ENCODE measurements around the gene SLC35F3.
"Not testable (repeated sequence)": the region's sequence is repeated elsewhere in the genome, so short reads cannot be mapped to it uniquely, and the experiment has no call there.

Gene SLC35F3

GRCh38 chr1:234348964-234349363 is 444.5 kb downstream of the SLC35F3 start:
- Histone ChIP-seq H3K4me3 (ENCODE audit: low read depth, low read length) (no peak overlapping the region), H3K36me3 (no peaks in the 10 kb centered on the region), H3K9me3 (ENCODE audit: severe bottlenecking) (no peaks in the 10 kb centered on the region), H3K27me3 (ENCODE audit: insufficient read depth, low read depth, severe bottlenecking) (no peaks in the 10 kb centered on the region), H3K27ac (no peak overlapping the region)
- no peak for TF ChIP-seq CTCF (IDR thresholded peaks at IDR 0.05; ENCODE audit: low read depth, low read length)
- DNase-seq: no peak

- H3K4me3 ChIP-seq (ENCODE audit: low read depth, low read length): no peak overlapping the region
- TF ChIP-seq CTCF (IDR thresholded peaks at IDR 0.05; ENCODE audit: low read depth, low read length): no peak
- no peaks in the 10 kb centered on the region for H3K27me3 ChIP-seq (ENCODE audit: insufficient read depth, low read depth, severe bottlenecking)
- DNase-seq: no peak
- H3K27ac ChIP-seq: no peak overlapping the region
- no peaks in the 10 kb centered on the region for H3K36me3 ChIP-seq
- H3K9me3 ChIP-seq (ENCODE audit: severe bottlenecking): no peaks in the 10 kb centered on the region
These were observed 451.5 kb downstream of the SLC35F3 start for GRCh38 chr1:234355782-234356510.

- not testable (repeated sequence) for H3K27ac ChIP-seq; H3K27me3 ChIP-seq (ENCODE audit: insufficient read depth, low read depth, severe bottlenecking); H3K9me3 ChIP-seq (ENCODE audit: severe bottlenecking); DNase-seq; H3K4me3 ChIP-seq (ENCODE audit: low read depth, low read length); H3K36me3 ChIP-seq
These were observed 452.3 kb downstream of the SLC35F3 start for GRCh38 chr1:234356615-234357269.

- DNase-seq: no peak
- no peaks in the 10 kb centered on the region for H3K36me3 ChIP-seq
- H3K9me3 ChIP-seq (ENCODE audit: severe bottlenecking): no peaks in the 10 kb centered on the region
- TF ChIP-seq CTCF (IDR thresholded peaks at IDR 0.05; ENCODE audit: low read depth, low read length): no peak
- no peaks in the 10 kb centered on the region for H3K27me3 ChIP-seq (ENCODE audit: insufficient read depth, low read depth, severe bottlenecking)
- H3K4me3 ChIP-seq (ENCODE audit: low read depth, low read length): no peak overlapping the region
- H3K27ac ChIP-seq: no peak overlapping the region
These were observed 453.4 kb downstream of the SLC35F3 start for GRCh38 chr1:234357831-234358230.

- Histone ChIP-seq H3K36me3 (no peaks in the 10 kb centered on the region), H3K9me3 (ENCODE audit: severe bottlenecking) (no peaks in the 10 kb centered on the region), H3K27ac (no peak overlapping the region), H3K27me3 (ENCODE audit: insufficient read depth, low read depth, severe bottlenecking) (peaks cover 3% of the 10 kb centered on the region), H3K4me3 (ENCODE audit: low read depth, low read length) (no peak overlapping the region)
- DNase-seq: no peak
- no peak for TF ChIP-seq CTCF (IDR thresholded peaks at IDR 0.05; ENCODE audit: low read depth, low read length)
These were observed 456.7 kb downstream of the SLC35F3 start for GRCh38 chr1:234361102-234361603.

- TF ChIP-seq CTCF (IDR thresholded peaks at IDR 0.05; ENCODE audit: low read depth, low read length): no peak
- peaks cover 3% of the 10 kb centered on the region for H3K27me3 ChIP-seq (ENCODE audit: insufficient read depth, low read depth, severe bottlenecking)
- H3K27ac ChIP-seq: no peak overlapping the region
- no peaks in the 10 kb centered on the region for H3K36me3 ChIP-seq
- no peak overlapping the region for H3K4me3 ChIP-seq (ENCODE audit: low read depth, low read length)
- peaks cover 2% of the 10 kb centered on the region for H3K9me3 ChIP-seq (ENCODE audit: severe bottlenecking)
- DNase-seq: no peak
These were observed 458.1 kb downstream of the SLC35F3 start for GRCh38 chr1:234362558-234362957.

All from WERI-Rb-1 (cell line).